GM19025 (cell line): ENCODE measurements around the gene RAB34.
A peak's percentile ranks its signal among the peaks of the same experiment; 100 is the strongest.
"Not testable (repeated sequence)": the region's sequence is repeated elsewhere in the genome, so short reads cannot be mapped to it uniquely, and the experiment has no call there.

ENCODE experiments used
- ATAC-seq: cut with Tn5 transposase; IDR thresholded peaks from one replicate; pipeline ENCODE4 v1.9.1; 2021; ENCODE audit warnings: mild to moderate bottlenecking, low read depth, moderate library complexity; ENCODE audit not compliant: unreplicated experiment

RAB34 gene

DNA sequence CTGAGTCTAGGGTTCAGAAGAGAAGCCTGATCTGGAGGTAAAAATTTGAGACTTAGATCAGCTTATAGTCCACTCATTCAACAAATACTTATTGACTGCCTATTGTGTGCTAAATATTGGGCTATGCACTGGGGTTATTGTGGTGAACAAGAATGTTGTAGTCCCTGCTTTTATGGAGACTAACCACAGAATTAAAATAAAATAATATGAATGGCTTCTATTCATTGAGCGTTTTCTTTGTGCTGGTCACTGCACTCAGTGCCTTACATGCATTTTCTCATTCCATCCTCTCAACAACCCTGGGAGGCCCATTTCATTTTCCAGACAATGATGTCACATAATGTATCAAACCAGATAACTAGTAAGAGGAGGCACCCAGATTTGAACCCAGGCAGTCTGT, 15.7 kb upstream of the RAB34 start:
- ATAC-seq = no peak

DNA sequence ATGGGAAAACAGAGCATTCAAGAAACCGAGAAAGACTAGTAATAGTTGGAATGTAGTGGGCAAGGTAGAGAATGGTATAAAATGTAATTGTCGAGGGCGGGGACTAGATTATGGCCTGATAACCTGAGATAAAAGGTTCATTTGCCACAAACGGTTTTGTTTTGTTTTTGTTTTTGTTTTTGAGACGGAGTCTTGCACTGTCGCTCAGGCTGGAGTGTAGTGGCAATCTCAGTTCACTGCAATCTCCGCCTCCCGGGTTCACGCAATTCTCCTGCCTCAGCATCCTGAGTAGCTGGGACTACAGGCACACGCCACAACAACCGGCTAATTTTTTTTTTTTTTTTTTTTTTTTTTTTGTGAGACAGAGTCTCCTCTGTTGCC, 12.3 kb upstream of the RAB34 start:
- no peak for ATAC-seq

GRCh38 chr17:28728364-28729200, 10.9 kb upstream of the RAB34 start, which contains the start of gene NEK8:
TSS of gene NEK8 (plus strand) at chr17:28728788. CDS start at chr17:28728814, 26 bp downstream.
- peak; percentile 28 for ATAC-seq

DNA sequence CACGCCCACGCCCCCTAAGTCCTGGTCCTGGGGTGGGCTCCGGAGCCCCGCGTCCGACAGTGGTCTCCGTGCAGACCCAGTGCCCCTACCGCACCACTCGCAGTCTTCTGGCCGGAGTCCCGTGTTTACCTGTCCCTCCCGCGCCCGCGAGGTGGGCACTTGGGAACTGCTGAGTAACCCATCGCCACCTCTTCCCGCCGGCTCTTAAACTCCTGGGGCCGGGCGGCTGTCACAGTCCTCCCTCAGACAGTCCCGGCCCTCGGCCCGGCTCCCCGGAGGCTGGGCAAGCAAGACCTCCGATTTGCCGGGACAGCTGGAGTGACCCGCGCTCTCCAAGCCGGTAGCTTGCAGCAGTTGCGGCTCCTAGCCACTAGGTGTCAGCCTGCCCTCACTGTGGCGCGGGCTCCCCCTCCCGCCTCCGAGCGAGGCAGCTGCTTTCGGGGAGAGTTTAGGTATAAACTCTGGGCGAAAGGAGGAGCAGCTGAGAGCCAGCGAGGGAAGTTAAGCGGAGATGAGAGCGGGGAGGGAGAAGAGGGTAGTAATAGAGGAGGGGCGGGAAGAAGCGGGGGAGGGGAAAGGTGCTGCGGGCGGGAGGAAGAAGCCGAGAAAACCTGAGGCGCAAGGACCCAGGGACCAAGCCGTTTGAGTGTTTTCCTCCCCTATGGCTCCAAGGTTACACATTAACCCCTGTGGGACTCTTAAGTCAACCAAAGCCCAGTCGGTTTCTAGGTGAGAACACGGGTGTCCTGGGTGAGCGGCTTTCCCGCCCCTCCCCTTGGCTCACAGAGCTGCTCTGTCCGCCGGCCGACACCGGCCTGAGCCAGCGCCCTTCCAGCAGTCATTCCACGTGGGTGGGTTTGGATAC, 9.2 kb upstream of the RAB34 start:
- peak; percentile 36 for ATAC-seq

GRCh38 chr17:28726226-28726626, 8.6 kb upstream of the RAB34 start, which contains the start of gene TLCD1:
TSS of gene TLCD1 (minus strand) at chr17:28726233. CDS start at chr17:28726097, 136 bp downstream.
- ATAC-seq = no peak

GRCh38 chr17:28725660-28726225, 8.1 kb upstream of the RAB34 start:
- no peak for ATAC-seq

DNA sequence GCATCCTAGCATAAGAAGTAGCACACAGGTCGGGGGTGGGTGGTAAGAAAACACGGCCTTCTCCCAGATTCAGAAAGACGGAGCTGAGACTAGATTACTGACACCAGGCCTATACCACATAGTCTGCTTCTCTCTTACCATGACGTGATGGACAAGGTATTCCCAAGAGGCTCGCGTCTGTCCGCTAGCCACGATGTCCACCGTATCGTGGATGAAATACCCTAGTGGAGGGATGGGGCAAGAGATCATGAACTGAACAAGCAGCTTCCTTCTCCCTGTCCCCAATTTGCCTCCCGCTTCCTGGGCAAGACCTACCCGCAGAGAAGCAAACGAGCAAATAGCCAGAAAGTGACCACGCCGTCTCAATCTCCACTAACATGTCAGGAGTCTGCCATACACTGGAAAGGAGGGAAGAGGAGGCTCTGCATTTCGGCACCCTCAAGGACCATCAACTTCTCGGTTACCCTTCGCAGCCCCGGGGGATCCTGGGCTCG, 7.5 kb upstream of the RAB34 start:
- ATAC-seq = no peak

DNA sequence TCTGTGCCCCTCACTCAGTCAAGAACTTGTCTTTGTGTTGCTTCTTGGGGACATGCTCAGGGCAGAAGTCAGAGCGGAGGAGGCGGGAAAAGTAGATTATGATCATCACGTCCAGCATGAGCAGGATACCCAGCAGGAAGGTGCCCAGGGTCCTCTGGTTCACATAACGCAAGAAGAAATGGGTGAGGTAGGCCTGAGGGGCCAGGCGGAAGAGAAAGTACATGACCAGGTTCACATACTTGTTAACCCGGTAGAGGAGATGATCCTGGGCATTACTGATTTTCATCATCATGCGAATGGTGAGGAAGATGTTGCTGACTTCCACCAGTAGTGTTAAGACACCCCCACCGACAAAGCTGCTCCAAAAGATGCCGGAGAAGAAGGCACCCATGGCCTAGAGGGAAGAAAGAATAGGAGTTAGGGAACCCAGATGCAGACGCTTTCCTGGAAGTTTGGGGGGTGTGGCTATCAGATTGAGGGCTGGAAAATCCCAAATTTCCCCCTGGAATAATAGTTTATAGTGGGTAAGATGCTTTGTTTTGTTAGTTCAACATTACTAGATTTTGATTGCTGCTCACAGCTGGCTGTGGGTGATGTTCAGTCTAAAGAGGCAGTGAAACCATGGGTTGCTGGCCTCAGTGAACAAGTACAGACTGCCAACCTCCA, 7.0 kb upstream of the RAB34 start:
- ATAC-seq = no peak

GRCh38 chr17:28723836-28724499, 6.3 kb upstream of the RAB34 start:
- not testable (repeated sequence) for ATAC-seq

- no peak for ATAC-seq
Measured at GRCh38 chr17:28723159-28723835, 5.6 kb upstream of the RAB34 start.

DNA sequence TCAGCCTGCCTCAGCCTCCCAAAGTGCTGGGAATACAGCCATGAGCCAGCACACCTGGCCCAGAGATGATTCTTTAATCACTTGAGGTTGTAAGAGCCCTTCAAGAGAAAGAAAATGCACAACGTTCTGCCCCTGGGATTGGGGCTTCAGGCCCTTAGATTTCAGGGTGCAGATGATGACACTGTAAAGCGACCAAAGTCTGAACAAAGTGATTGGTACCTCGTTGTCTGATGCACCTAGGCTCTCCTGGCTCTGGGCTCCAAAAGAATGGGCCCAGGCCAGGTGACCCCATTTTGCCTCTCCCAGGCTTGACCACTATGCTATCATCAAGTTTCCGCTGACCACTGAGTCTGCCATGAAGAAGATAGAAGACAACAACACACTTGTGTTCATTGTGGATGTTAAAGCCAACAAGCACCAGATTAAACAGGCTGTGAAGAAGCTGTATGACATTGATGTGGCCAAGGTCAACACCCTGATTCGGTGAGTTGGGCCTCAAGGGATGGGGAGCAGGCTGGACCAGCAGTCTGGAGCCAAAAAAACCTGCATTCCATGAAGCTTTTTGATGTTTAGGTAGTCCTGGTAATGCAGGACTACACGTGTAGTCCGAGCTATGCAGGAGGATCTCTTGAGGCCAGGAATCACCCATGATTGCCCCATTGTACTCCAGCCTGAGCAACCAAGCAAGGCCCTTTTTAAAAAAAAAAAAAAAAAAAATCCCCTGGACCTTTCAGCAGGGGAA, 4.9 kb upstream of the RAB34 start:
- ATAC-seq = no peak

GRCh38 chr17:28720997-28721329, 3.3 kb upstream of the RAB34 start:
- ATAC-seq = not testable (repeated sequence)

- ATAC-seq = no peak
Measured at GRCh38 chr17:28720247-28720996, 2.8 kb upstream of the RAB34 start.

DNA sequence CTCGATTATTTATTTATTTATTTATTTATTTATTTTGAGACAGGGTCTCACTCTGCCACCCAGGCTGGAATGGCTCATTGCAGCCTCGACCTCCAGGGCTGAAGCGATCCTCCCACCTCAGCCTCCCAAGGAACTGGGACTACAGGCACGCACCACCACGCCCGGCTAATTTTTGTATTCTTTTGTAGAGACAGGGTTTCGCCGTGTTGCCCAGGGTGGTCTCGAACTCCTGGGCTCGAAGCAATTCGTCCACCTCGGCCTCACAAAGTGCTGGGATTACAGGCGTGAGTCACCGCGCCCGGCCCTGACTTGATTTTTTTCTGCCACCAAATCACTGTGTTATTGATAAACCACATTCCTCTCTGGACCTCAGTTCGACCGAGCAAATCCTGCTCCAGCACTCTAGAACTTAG, 1.4 kb upstream of the RAB34 start:
- ATAC-seq = no peak

GRCh38 chr17:28718333-28719020, 809 bp upstream of the RAB34 start:
- no peak for ATAC-seq

GRCh38 chr17:28716740-28717577, 709 bp downstream of the RAB34 start:
- no peak for ATAC-seq

GRCh38 chr17:28715217-28715616, 2.5 kb downstream of the RAB34 start:
- ATAC-seq = no peak
